ENCODE measurements around the gene CLCNKA. TPM values are rescaled to one million over a fixed set of nuclear protein-coding genes. Genes with fewer than 3 reads are reported as not detected.
A peak's percentile ranks its signal among the peaks of the same experiment; 100 is the strongest.

The CLCNKA gene
- total RNA-seq, 1 donor from 2014 or later: 2.2 TPM

- no peak for DNase-seq (ENCODE audit: low spot score)
Observed at GRCh38 chr1:16077406-16078245, 55.8 kb downstream of the CLCNKA start.

GRCh38 chr1:16078925-16079656 is 57.3 kb downstream of the CLCNKA start:
- peak; percentile 83 for DNase-seq (ENCODE audit: low spot score)

GRCh38 chr1:16080422-16081150 is 58.8 kb downstream of the CLCNKA start:
- DNase-seq (ENCODE audit: low spot score): no peak

GRCh38 chr1:16081636-16082035 is 59.8 kb downstream of the CLCNKA start:
- DNase-seq (ENCODE audit: low spot score): no peak

- DNase-seq (ENCODE audit: low spot score): no peak
Observed at GRCh38 chr1:16082283-16083038, 60.6 kb downstream of the CLCNKA start.

GRCh38 chr1:16083486-16083885 is 61.6 kb downstream of the CLCNKA start:
- DNase-seq (ENCODE audit: low spot score): no peak

Other genes with a start within 250 kb of the CLCNKA start
- 0.96 TPM for gene UQCRHL, start 214.4 kb upstream of the CLCNKA start, total RNA-seq
- gene SPEN, start 174.3 kb upstream of the CLCNKA start, total RNA-seq: 85.2 TPM
- gene ZBTB17, start 45.9 kb upstream of the CLCNKA start, total RNA-seq: 44.4 TPM
- not detected for gene SRARP, start 17.8 kb upstream of the CLCNKA start, total RNA-seq
- gene HSPB7, start 4.0 kb upstream of the CLCNKA start, total RNA-seq: 36.2 TPM
- gene CLCNKB, start 21.7 kb downstream of the CLCNKA start, total RNA-seq: 0.65 TPM
- gene FAM131C, start 51.6 kb downstream of the CLCNKA start, total RNA-seq: 0.60 TPM
- gene EPHA2, start 134.0 kb downstream of the CLCNKA start, total RNA-seq: 58.9 TPM
- gene ARHGEF19, start 190.6 kb downstream of the CLCNKA start, total RNA-seq: 24.8 TPM
- 9.0 TPM for gene CPLANE2, start 215.1 kb downstream of the CLCNKA start, total RNA-seq

All from ureter (tissue), 1 donor.